ENCODE results near the gene PAX7. TPM values are rescaled to one million over a fixed set of nuclear protein-coding genes. Genes with fewer than 3 reads are reported as not detected.

Gene PAX7
- total RNA-seq, 2 donors from 2014 or later, result not detected

- Histone ChIP-seq H3K4me3 (no peak overlapping the region), H3K27me3 (no peaks in the 10 kb centered on the region), H3K36me3 (replicated peaks in 1 of 2; ENCODE audit: insufficient read depth in 1 of 2, low read depth in 2 of 2) (no peaks in the 10 kb centered on the region), H3K27ac (no peak overlapping the region), H3K9me3 (no peaks in the 10 kb centered on the region), H3K4me1 (no peaks in the 10 kb centered on the region)
- DNase-seq (no peak), ATAC-seq (no peak)
- WGBS, 2 donors, result 73% methylated on average over 16 to 22 of the region's 22 CpGs
- intact Hi-C loops (cut with DNase I), result no loop called here
- TF ChIP-seq POLR2A (IDR thresholded peaks at IDR 0.05) (no peak), CTCF (IDR thresholded peaks at IDR 0.05) (no peak)
Observed at GRCh38 chr1:18735224-18735997, 104.8 kb downstream of the PAX7 start.

- Histone ChIP-seq H3K27me3 (no peaks in the 10 kb centered on the region), H3K27ac (no peak overlapping the region), H3K9me3 (no peaks in the 10 kb centered on the region), H3K36me3 (replicated peaks in 1 of 2; ENCODE audit: insufficient read depth in 1 of 2, low read depth in 2 of 2) (no peaks in the 10 kb centered on the region), H3K4me1 (no peaks in the 10 kb centered on the region), H3K4me3 (no peak overlapping the region)
- TF ChIP-seq CTCF (IDR thresholded peaks at IDR 0.05) (no peak), POLR2A (IDR thresholded peaks at IDR 0.05) (no peak)
- no peak for DNase-seq
- intact Hi-C loops (cut with DNase I), result no loop called here
- ATAC-seq, result no peak
- 58 to 68% methylated on average over 6 of the region's 6 CpGs for WGBS, 2 donors
Observed at GRCh38 chr1:18736958-18737357, 106.3 kb downstream of the PAX7 start.

GRCh38 chr1:18738126-18738525 is 107.5 kb downstream of the PAX7 start:
- intact Hi-C loops (cut with DNase I), result no loop called here
- 48 to 58% methylated on average over 11 of the region's 11 CpGs for WGBS, 2 donors
- no peak for ATAC-seq
- H3K36me3 ChIP-seq (replicated peaks in 1 of 2; ENCODE audit: insufficient read depth in 1 of 2, low read depth in 2 of 2), result no peaks in the 10 kb centered on the region
- TF ChIP-seq POLR2A (IDR thresholded peaks at IDR 0.05) (no peak), CTCF (IDR thresholded peaks at IDR 0.05) (no peak)
- H3K4me1 ChIP-seq, result no peaks in the 10 kb centered on the region
- H3K27ac ChIP-seq, result no peak overlapping the region
- no peaks in the 10 kb centered on the region for H3K9me3 ChIP-seq
- DNase-seq, result no peak
- no peaks in the 10 kb centered on the region for H3K27me3 ChIP-seq
- H3K4me3 ChIP-seq, result no peak overlapping the region

GRCh38 chr1:18738617-18739016 is 108.0 kb downstream of the PAX7 start:
- Histone ChIP-seq H3K9me3 (no peaks in the 10 kb centered on the region), H3K27me3 (no peaks in the 10 kb centered on the region), H3K36me3 (replicated peaks in 1 of 2; ENCODE audit: insufficient read depth in 1 of 2, low read depth in 2 of 2) (no peaks in the 10 kb centered on the region), H3K27ac (no peak overlapping the region), H3K4me3 (no peak overlapping the region), H3K4me1 (no peaks in the 10 kb centered on the region)
- 75 to 77% methylated on average over 3 of the region's 3 CpGs for WGBS, 2 donors
- intact Hi-C loops (cut with DNase I), result no loop called here
- no peak for TF ChIP-seq POLR2A (IDR thresholded peaks at IDR 0.05)
- DNase-seq, result no peak
- no peak for ATAC-seq

GRCh38 chr1:18739408-18739807 is 108.8 kb downstream of the PAX7 start:
- no peak for ATAC-seq

More at GRCh38 chr1:18739408-18739807, 108.8 kb downstream of the PAX7 start:
- H3K4me1 ChIP-seq, result no peaks in the 10 kb centered on the region
- intact Hi-C loops (cut with DNase I), result no loop called here
- WGBS, 2 donors, result 44 to 54% methylated on average over 6 of the region's 6 CpGs
- no peaks in the 10 kb centered on the region for H3K9me3 ChIP-seq
- no peak for TF ChIP-seq CTCF (IDR thresholded peaks at IDR 0.05)
- no peak for TF ChIP-seq POLR2A (IDR thresholded peaks at IDR 0.05)
- H3K36me3 ChIP-seq (replicated peaks in 1 of 2; ENCODE audit: insufficient read depth in 1 of 2, low read depth in 2 of 2), result no peaks in the 10 kb centered on the region
- no peak overlapping the region for H3K27ac ChIP-seq
- no peak for DNase-seq
- no peaks in the 10 kb centered on the region for H3K27me3 ChIP-seq
- no peak overlapping the region for H3K4me3 ChIP-seq

Data from body of pancreas (tissue), 4 donors.